ENCODE data around the gene PTPRE.

DNA sequence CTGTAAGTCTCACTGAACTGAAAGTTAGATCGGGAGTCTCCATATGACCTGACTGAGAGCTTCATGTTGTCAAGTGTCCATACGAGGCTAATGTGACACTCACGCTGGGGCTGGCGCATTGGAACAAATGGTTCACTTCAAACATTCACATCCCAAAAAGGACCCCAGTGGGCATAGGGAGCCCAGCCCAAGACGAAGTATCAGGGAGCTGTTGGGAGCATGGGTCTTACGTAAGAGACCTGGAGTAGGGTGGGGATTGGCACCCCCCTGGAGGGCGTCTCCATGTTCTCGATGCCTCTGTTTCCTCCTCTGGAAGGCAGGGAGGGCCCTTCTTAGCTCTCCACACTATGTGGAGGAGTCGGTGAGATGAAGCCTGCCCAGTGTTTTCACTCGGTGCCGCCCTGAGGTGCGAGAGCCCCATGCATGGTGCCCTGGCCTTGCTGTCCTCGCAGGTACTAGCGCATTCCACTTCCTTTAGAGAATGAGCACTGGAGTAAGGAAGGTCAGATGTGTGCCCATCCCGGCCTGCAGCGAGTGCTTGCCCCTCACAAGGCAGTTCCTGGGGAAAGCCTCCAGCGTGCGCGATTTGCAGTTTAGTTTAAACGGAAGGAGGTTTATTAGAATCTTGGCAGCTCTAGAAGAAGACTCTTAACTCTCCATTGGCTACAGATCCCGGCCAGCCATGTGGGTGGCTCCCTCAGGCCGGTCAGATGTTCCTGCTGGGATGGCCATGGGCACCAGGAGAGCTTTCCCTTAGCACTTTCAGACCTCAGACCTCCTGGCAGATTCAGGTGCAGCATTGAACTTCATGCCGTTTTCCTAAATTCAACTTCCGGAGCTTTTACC lies 64.4 kb downstream of the PTPRE start:
- TF ChIP-seq, protein P1, sequence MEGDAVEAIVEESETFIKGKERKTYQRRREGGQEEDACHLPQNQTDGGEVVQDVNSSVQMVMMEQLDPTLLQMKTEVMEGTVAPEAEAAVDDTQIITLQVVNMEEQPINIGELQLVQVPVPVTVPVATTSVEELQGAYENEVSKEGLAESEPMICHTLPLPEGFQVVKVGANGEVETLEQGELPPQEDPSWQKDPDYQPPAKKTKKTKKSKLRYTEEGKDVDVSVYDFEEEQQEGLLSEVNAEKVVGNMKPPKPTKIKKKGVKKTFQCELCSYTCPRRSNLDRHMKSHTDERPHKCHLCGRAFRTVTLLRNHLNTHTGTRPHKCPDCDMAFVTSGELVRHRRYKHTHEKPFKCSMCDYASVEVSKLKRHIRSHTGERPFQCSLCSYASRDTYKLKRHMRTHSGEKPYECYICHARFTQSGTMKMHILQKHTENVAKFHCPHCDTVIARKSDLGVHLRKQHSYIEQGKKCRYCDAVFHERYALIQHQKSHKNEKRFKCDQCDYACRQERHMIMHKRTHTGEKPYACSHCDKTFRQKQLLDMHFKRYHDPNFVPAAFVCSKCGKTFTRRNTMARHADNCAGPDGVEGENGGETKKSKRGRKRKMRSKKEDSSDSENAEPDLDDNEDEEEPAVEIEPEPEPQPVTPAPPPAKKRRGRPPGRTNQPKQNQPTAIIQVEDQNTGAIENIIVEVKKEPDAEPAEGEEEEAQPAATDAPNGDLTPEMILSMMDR (conservative IDR thresholded peaks at IDR 0.05; ENCODE audit: low read depth, low read length) = no peak
- no peak for TF ChIP-seq EZH2 (IDR thresholded peaks at IDR 0.05; ENCODE audit: borderline replicate concordance, low read depth, low read length, poor library complexity, severe bottlenecking)

Data from A673 (cell line).